ENCODE measurements around the gene MYO1E.

GRCh38 chr15:59338414-59338813 is 34.3 kb downstream of the MYO1E start:
- TF ChIP-seq CTCF (IDR thresholded peaks at IDR 0.05; ENCODE audit: poor library complexity, severe bottlenecking) (no peak), EP300 (conservative IDR thresholded peaks at IDR 0.05; ENCODE audit: poor library complexity, severe bottlenecking) (no peak), SMC3 (conservative IDR thresholded peaks at IDR 0.05; ENCODE audit: poor library complexity) (no peak), EZH2 (IDR thresholded peaks at IDR 0.05; ENCODE audit: borderline replicate concordance, insufficient read depth, low read length, poor library complexity, severe bottlenecking) (no peak), RAD21 (conservative IDR thresholded peaks at IDR 0.05) (no peak), POLR2AphosphoS5 (IDR thresholded peaks at IDR 0.05) (no peak), TAF1 (IDR thresholded peaks at IDR 0.05; ENCODE audit: low read depth) (no peak), MXI1 (conservative IDR thresholded peaks at IDR 0.05; ENCODE audit: poor library complexity, severe bottlenecking) (no peak)
